Measurements from ENCODE around the gene CCDC85B. TPM values are rescaled to one million over a fixed set of nuclear protein-coding genes. Genes with fewer than 3 reads are reported as not detected.

Gene CCDC85B
- total and polyA plus RNA-seq, 2 of the 13 experiments (the other 11 are each of a cell fraction or from before 2014, with no cell fraction given) = 8.2 to 19.5 TPM

DNA sequence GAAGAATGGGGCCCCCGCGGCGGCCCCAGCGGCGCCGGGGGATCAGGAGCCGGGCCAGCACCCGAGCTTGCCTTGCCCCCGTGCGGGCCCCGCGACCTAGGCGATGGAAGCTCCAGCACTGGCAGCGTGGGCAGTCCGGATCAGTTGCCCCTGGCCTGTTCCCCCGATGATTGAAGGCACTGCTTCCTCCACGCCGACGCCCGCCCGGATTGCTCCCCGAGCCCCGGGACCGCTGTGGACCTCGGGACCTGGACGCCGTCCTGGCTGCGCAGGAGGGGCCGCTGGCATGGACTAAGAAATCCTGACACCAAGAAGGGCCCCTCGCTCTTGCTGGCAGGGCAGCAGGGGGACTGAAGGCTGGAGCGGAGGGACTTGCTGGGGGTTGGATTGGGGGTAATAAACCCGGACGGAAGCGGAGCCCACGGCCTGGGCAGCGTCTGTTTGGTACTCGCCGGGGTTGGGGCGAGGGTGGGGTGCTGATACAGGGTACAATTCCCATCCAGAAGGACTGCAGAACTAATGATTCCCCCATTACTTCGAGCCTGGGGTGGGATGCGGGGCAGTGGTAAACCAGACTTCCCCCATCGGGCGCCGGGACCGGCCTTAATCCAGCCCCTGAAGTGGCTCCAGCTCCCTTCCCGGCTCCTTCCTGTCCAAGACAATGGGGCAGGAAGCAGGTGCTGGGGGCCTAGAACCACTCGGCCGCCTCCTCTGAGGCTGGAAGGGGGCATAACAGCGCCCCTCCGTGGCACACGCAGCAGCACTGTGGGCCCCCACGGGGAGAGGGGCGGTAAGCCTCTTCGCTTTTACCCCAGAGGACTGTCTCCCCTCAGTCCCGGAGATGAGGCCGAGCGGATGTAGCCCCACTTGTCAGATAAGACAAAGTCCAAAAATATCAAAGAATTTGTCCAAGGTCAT lies 1.0 kb downstream of the CCDC85B start (continued):
- no peak for TF ChIP-seq ZNF253 (CRISPR knock-in tag; IDR thresholded peaks at IDR 0.05; ENCODE audit: borderline replicate concordance)
- peak; percentile 20 for TF ChIP-seq ZFP36 (IDR thresholded peaks at IDR 0.05; ENCODE audit: borderline replicate concordance, low read depth, low read length, partially characterized antibody)
- TF ChIP-seq, protein P1, sequence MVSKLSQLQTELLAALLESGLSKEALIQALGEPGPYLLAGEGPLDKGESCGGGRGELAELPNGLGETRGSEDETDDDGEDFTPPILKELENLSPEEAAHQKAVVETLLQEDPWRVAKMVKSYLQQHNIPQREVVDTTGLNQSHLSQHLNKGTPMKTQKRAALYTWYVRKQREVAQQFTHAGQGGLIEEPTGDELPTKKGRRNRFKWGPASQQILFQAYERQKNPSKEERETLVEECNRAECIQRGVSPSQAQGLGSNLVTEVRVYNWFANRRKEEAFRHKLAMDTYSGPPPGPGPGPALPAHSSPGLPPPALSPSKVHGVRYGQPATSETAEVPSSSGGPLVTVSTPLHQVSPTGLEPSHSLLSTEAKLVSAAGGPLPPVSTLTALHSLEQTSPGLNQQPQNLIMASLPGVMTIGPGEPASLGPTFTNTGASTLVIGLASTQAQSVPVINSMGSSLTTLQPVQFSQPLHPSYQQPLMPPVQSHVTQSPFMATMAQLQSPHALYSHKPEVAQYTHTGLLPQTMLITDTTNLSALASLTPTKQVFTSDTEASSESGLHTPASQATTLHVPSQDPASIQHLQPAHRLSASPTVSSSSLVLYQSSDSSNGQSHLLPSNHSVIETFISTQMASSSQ (IDR thresholded peaks at IDR 0.05; ENCODE audit: low read depth) = no peak
- TF ChIP-seq, protein P1 (CRISPR knock-in tag; IDR thresholded peaks at IDR 0.05; ENCODE audit: borderline replicate concordance) = no peak
- no peak for TF ChIP-seq ZNF547 (CRISPR knock-in tag; IDR thresholded peaks at IDR 0.05)
- peak; percentile 61 for TF ChIP-seq SRSF1 (optimal IDR thresholded peaks at IDR 0.05; ENCODE audit: low read depth, low read length)
- peak; percentile 44; the same call in 1 of the 2 replicates for TF ChIP-seq ZFP90 (CRISPR knock-in tag; IDR thresholded peaks at IDR 0.05; ENCODE audit: borderline replicate concordance)
- TF ChIP-seq, protein P2, sequence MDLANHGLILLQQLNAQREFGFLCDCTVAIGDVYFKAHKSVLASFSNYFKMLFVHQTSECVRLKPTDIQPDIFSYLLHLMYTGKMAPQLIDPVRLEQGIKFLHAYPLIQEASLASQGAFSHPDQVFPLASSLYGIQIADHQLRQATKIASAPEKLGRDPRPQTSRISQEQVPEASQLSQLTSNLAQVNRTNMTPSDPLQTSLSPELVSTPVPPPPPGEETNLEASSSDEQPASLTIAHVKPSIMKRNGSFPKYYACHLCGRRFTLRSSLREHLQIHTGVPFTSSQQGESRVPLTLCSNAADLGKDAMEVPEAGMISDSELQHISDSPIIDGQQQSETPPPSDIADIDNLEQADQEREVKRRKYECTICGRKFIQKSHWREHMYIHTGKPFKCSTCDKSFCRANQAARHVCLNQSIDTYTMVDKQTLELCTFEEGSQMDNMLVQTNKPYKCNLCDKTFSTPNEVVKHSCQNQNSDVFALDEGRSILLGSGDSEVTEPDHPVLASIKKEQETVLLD (CRISPR knock-in tag; IDR thresholded peaks at IDR 0.05; ENCODE audit: low read depth) = no peak
- TF ChIP-seq NR2F2 (IDR thresholded peaks at IDR 0.05; ENCODE audit: borderline replicate concordance, low read depth) = peak; percentile 25; the same call in 1 of the 2 replicates
- TF ChIP-seq, protein P3, sequence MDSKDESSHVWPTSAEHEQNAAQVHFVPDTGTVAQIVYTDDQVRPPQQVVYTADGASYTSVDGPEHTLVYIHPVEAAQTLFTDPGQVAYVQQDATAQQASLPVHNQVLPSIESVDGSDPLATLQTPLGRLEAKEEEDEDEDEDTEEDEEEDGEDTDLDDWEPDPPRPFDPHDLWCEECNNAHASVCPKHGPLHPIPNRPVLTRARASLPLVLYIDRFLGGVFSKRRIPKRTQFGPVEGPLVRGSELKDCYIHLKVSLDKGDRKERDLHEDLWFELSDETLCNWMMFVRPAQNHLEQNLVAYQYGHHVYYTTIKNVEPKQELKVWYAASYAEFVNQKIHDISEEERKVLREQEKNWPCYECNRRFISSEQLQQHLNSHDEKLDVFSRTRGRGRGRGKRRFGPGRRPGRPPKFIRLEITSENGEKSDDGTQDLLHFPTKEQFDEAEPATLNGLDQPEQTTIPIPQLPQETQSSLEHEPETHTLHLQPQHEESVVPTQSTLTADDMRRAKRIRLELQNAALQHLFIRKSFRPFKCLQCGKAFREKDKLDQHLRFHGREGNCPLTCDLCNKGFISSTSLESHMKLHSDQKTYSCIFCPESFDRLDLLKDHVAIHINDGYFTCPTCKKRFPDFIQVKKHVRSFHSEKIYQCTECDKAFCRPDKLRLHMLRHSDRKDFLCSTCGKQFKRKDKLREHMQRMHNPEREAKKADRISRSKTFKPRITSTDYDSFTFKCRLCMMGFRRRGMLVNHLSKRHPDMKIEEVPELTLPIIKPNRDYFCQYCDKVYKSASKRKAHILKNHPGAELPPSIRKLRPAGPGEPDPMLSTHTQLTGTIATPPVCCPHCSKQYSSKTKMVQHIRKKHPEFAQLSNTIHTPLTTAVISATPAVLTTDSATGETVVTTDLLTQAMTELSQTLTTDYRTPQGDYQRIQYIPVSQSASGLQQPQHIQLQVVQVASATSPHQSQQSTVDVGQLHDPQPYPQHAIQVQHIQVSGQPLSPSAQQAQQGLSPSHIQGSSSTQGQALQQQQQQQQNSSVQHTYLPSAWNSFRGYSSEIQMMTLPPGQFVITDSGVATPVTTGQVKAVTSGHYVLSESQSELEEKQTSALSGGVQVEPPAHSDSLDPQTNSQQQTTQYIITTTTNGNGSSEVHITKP (CRISPR knock-in tag; IDR thresholded peaks at IDR 0.05; ENCODE audit: low read depth) = no peak
- TF ChIP-seq, protein P4, sequence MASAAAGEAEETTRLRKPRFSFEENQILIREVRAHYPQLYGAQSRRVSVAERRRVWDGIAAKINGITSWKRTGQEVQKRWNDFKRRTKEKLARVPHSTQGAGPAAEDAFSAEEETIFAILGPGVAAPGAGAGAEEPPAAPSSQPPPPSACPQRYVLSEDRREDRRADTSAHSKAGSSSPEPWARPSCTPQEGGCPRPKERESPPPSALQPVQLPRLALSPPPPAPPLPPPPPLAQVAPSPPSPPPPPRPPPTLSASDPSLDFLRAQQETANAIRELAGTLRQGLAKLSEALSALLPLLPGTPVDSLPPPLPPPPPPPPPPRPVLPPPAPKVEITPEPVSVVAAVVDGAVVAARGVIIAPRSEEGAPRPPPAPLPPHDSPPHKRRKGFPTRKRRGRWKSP (CRISPR knock-in tag; IDR thresholded peaks at IDR 0.05) = no peak
- TF ChIP-seq FOXP1 (IDR thresholded peaks at IDR 0.05) = no peak
- no peak for TF ChIP-seq FOXP1 (CRISPR knock-in tag; IDR thresholded peaks at IDR 0.05)
- TF ChIP-seq REPIN1 (CRISPR knock-in tag; IDR thresholded peaks at IDR 0.05; ENCODE audit: borderline replicate concordance, low read depth) = peak; percentile 56; the same call in 1 of the 2 replicates
- no peak for TF ChIP-seq RORA (CRISPR knock-in tag; IDR thresholded peaks at IDR 0.05)
- 0 out of 2 replicates have a peak, but pooled peaks have one; percentile 51 for TF ChIP-seq ZNF556 (CRISPR knock-in tag; IDR thresholded peaks at IDR 0.05; ENCODE audit: borderline replicate concordance)
- 0 out of 2 replicates have a peak, but pooled peaks have one; percentile 63 for TF ChIP-seq PCBP1 (IDR thresholded peaks at IDR 0.05; ENCODE audit: borderline replicate concordance, low read depth, low read length)
- TF ChIP-seq ZNF431 (CRISPR knock-in tag; IDR thresholded peaks at IDR 0.05; ENCODE audit: borderline replicate concordance, low read depth) = no peak

Data from HepG2 (cell line).